HG03460 (cell line): ENCODE results near the gene RAB33A.

Experiments
- ATAC-seq: cut with Tn5 transposase; IDR thresholded peaks from one replicate; pipeline ENCODE4 v1.9.1; 2021; ENCODE audit not compliant: unreplicated experiment

Gene RAB33A

GRCh38 chrX:130171446-130172126 lies at the start of gene RAB33A:
Gene RAB33A, plus strand, starts transcription at chrX:130171962. Its CDS starts 101 bp downstream, at chrX:130172063.
- ATAC-seq, result peak; percentile 2

DNA sequence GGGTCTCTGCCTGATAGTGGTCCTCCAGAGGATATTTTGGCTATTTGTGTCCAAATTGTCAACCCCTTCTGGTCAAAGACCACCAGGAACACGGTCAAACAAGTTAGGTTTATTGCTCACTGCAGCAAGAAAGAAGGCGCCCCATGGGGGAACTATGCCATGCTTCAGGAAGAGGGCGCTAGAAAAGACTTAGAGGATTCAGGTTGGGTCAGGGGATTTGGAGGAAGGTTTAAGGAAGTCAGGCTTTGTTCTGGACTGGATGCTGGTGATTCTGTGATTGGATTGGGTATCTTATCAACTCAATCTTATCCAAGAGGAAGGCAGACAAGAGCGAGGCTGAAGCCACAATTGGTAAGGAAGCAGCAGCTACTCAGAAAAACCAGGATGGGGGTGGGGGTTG lies 47.2 kb upstream of the RAB33A start:
- no peak for ATAC-seq

- no peak for ATAC-seq
Measured at GRCh38 chrX:130125091-130125874, 46.5 kb upstream of the RAB33A start.

GRCh38 chrX:130130990-130131389 lies 40.8 kb upstream of the RAB33A start:
- ATAC-seq, result no peak

GRCh38 chrX:130136496-130136895 lies 35.3 kb upstream of the RAB33A start:
- no peak for ATAC-seq

DNA sequence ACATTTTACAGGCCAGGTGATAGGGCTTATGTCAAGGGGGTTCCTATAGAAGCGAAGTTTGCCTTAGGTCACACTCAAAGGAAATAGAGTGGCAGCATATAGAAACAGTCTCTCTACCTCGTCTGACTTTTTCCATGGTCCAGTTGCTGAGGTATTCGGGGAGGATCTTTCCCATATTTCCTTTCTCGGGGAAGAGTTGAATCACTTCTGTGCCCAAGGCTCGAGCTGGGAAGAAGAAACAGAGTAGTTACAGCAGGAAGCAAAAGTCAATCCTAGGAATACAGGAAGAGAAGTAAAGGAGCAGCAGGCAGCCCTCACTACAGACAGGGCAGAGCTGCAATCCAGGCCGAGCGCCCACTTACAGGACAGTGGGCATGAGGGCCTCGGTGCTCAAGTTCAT lies 34.8 kb upstream of the RAB33A start:
- no peak for ATAC-seq

GRCh38 chrX:130139474-130140201 lies 32.1 kb upstream of the RAB33A start:
- no peak for ATAC-seq

GRCh38 chrX:130144509-130144908 lies 27.3 kb upstream of the RAB33A start:
- no peak for ATAC-seq

DNA sequence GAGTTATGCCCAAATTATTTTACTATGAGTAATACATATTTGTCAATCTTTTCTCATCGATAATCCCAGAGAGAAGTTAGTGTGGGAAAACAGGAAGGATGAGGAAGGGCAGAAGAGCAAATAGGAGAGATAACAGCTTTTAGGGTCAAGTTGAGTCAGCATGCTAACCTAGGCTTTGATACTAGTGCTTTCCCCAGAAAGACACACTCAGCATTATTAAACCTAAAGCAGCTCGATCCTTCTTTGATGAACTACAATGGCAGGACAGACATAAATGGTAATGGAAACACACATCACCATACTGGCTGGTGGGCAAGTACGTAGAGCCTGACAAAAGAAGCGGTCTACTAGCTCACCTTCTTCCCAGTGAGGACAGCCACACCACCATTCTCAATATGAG lies 26.6 kb upstream of the RAB33A start:
- ATAC-seq, result no peak

DNA sequence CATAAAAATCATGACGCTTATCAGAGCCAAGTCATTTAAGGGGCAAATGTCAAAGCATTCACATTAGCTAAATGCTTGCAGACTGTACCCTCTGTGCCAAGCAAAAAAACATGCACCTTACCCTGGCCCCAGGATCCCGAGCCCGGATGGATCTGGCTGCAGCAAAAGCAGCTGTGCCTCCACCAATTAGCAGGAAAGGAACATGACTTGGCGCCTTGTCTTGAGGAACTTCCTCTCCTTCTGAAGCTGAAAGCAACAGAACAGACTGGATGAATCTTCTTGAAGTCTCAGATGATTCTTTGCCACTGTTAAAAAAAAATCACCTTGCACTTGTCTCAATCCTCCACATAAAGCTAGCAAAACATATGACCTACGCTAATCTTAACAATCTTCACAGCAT lies 24.1 kb upstream of the RAB33A start:
- ATAC-seq, result no peak

GRCh38 chrX:130155564-130155963 lies 16.2 kb upstream of the RAB33A start:
- no peak for ATAC-seq

GRCh38 chrX:130158311-130158710 lies 13.5 kb upstream of the RAB33A start:
- no peak for ATAC-seq

DNA sequence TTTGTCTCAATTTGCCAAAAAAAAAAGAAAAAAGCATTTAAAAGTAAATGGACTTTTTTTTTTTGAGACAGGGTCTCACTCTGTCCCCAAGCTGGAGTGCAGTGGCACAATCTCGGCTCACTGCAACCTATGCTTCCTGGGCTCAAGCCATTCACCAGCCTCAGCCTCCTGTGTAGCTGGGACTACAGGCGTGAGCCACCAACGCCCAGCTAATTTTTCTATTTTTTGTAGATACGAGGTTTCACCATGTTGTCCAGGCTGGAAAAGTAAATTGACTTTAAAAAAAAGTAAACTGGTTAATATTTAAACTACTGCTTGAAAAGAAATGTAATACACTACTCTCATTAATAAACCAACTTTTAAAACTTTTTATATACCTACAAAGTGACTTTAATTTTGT lies 12.0 kb upstream of the RAB33A start:
- ATAC-seq, result no peak

GRCh38 chrX:130162094-130162735 lies 9.5 kb upstream of the RAB33A start:
- ATAC-seq, result no peak

GRCh38 chrX:130163398-130163797 lies 8.4 kb upstream of the RAB33A start:
- ATAC-seq, result no peak

DNA sequence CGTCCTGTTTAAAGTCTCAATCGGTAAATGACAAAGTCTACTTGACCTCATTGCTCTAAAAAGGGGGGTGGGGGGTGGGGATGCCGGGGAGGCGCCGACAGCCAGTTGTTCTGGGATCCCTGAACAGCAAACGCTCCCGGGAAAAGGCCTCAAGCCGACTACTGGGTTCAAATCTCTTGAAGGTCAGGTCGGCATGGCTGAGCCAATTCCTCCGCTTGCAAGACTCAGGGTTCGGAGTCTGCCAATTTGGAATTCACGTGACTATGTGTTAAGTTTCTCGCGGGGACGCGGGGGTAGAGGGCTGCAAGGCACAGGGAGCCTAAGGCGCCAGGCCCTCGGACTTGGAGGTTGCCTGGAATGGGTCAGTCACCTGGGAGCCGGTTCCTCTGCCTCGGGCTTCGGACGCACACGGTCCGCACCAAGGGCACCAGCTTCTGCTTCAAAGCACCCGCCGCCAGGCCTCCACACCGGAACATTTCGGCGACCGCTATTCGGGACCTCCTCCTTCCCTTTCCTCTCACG lies 6.5 kb upstream of the RAB33A start:
- no peak for ATAC-seq

- peak; percentile 90 for ATAC-seq
Measured at GRCh38 chrX:130165703-130166502, 5.9 kb upstream of the RAB33A start, which contains the start of gene AIFM1. Gene AIFM1, minus strand, starts transcription at chrX:130165841. Its CDS starts 185 bp downstream, at chrX:130165656.

DNA sequence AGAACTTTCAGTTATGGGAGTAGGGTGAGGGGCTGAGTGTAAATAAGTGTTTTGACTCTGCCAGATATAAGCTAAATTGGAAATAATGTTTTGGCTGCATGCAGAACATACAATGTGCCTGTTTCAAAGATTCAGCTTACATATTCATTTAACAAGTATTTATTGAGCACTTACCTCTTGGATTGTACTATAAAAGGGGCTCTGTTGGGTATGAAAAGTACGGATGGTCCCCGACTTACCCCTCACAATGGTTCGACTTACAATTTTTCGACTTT lies 5.3 kb upstream of the RAB33A start:
- ATAC-seq, result no peak

- no peak for ATAC-seq
Measured at GRCh38 chrX:130167040-130167439, 4.7 kb upstream of the RAB33A start.

DNA sequence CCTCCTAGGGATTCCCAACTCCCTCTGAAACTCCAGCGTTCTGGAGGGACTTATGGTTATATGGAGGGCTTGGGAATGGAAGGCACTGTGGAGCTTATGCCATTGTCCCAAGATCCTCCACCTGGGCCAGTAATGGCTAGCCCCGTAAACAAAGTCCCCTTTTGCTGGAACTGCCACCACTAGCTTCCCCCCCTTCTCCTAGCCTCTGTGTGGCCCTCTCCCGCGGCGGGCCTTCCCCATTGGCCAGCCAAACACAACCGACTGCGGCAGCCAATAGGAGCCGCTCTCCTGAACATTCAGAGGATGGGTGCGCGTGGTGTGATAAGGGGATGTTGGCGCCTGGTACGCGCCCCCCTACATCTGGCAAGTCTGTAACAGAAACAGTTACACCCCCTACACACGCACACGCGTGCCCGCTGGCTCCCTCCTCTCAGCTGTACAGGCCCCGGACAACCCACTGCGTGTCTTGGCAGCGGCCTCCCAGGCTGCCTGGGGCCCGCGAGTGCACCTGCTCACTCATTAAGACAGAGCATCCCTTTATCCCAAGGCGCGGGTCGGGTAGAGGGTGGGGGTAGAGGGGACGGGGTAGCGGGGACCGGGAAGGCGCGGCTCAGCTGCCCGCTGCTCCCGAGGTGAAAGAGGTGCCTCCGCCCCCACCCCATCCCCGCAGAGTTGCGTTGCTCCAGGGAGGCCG lies 863 bp upstream of the RAB33A start:
- peak; percentile 75 for ATAC-seq
